Prostate gland (tissue), 2 donors: ENCODE data around the gene TGFA. TPM values are rescaled to one million over a fixed set of nuclear protein-coding genes. Genes with fewer than 3 reads are reported as not detected.

Source experiments
- DNase-seq: peaks from one replicate; pipeline ENCODE4 v3.0.0-alpha.2; 2019; ENCODE audit warnings: low spot score
- H3K27ac ChIP-seq, 2 donors: fragments of 200-600 bp; sonication (generic); 2 replicates each; pipeline ENCODE4 v1.5.1; 2017 to 2019
- H3K27me3 ChIP-seq: fragments of 200-600 bp; sonication (generic); replicated peaks from 2 replicates; pipeline ENCODE4 v1.5.1; 2019; ENCODE audit not compliant: insufficient read depth
- H3K36me3 ChIP-seq, 2 donors: fragments of 200-600 bp; sonication (generic); 1 replicate in 1 of 2; 2 replicates in 1 of 2; pipeline versions ENCODE4 v1.5.1 to v1.8.1; 2017 to 2019
- H3K4me1 ChIP-seq: fragments of 200-600 bp; sonication (generic); replicated peaks from 2 replicates; pipeline ENCODE4 v1.5.1; 2019
- H3K4me3 ChIP-seq, 2 donors: fragments of 200-600 bp; sonication (generic); 2 replicates each; pipeline ENCODE4 v1.5.1; 2017 to 2019
- H3K9me3 ChIP-seq: fragments of 200-600 bp; sonication (generic); 2 replicates; pipeline ENCODE4 v1.5.1; 2017
- POLR2A ChIP-seq: fragments of 450-650 bp; IDR thresholded peaks from one replicate; pipeline ENCODE4 v1.6.1; 2016; ENCODE audit warnings: antibody characterized with exemption, mild to moderate bottlenecking
- POLR2AphosphoS5 ChIP-seq: sonication (generic); formaldehyde crosslinking; IDR thresholded peaks from one replicate; pipeline ENCODE4 v1.6.1; 2017; ENCODE audit warnings: antibody characterized with exemption
- whole genome bisulfite sequencing: methylation state at CpG from one replicate; pipeline ENCODE4 v1.1.5; 2018; 5-methylcytosine and 5-hydroxymethylcytosine counted together
- intact Hi-C: fragments of 100-400 bp; cut with DNase I; formaldehyde crosslinking; loops from one replicate; pipeline ENCODE4 v1.14.2; 2022
- total RNA-seq, 2 donors: library from RNA; depleted of rRNA; stranded (reverse); fragments of >200 nt; gene quantifications; one replicate each; pipeline ENCODE4 v1.1.0, GENCODE V29; 2016
- TF ChIP-seq, protein P1 (sequence below), 4 experiments: fragments of 200-600 bp in 2 of 4; fragments of 450-650 bp in 2 of 4; sonication (generic) in 2 of 4; IDR thresholded peaks; 1 replicate in 3 of 4; 2 replicates in 1 of 4; pipeline ENCODE4 v1.5.1; 2016 to 2019; ENCODE audit warnings: antibody characterized with exemption in 4 of 4, mild to moderate bottlenecking in 2 of 4, moderate library complexity in 2 of 4

Gene TGFA
- total RNA-seq, 2 donors from 2014 or later, result 3.7 to 9.2 TPM

DNA sequence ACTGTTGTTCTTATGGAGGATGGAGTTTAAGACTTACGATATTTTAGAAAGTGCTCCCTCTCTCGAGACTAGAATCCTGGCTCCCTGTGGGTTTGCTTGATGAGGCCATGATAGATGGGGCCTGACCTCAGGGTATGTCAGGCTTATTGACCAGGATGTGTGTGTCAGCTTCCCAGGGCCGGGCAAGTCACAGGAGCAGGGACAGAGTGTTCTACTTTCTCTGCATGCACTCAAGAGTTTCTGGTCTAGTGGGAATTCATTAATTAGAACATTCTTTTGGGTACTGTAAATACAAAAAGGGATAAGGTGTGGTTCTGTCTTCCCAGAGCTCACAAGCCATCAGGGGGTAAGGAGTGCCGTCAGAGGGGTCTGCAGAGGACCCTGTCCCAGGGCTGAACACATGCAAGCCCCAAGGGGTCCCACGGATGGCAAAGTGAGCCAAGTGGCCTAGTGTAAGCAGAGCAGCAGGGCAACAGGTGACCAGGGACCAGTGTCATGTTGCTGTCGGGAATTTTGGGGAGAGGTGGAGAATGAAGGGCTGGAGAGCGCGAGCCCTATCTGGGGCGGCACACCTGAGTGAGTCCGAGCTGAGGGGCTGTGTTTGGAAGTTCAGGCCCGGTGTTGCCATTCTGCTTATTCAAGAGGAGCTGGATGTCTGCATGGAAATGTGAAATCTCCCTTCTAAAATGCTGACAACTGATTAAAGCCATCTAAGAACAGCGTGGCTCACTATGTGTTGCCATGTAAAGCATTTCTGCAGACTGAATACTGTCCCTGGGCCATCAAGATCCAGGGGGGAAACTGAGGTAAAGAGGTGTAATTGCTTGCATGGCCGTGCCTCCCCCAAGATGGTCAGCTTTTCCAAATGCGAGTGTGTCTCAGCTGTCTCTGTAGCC, 91.4 kb downstream of the TGFA start:
- Histone ChIP-seq H3K4me3 (no peak overlapping the region), H3K4me1 (no peaks in the 10 kb centered on the region), H3K27me3 (no peaks in the 10 kb centered on the region), H3K9me3 (no peaks in the 10 kb centered on the region), H3K27ac (no peak overlapping the region), H3K36me3 (no peaks in the 10 kb centered on the region)
- DNase-seq, result no peak
- WGBS, result 80% methylated on average over 14 of the region's 14 CpGs
- intact Hi-C loops, result no loop called here
- TF ChIP-seq, protein P1, sequence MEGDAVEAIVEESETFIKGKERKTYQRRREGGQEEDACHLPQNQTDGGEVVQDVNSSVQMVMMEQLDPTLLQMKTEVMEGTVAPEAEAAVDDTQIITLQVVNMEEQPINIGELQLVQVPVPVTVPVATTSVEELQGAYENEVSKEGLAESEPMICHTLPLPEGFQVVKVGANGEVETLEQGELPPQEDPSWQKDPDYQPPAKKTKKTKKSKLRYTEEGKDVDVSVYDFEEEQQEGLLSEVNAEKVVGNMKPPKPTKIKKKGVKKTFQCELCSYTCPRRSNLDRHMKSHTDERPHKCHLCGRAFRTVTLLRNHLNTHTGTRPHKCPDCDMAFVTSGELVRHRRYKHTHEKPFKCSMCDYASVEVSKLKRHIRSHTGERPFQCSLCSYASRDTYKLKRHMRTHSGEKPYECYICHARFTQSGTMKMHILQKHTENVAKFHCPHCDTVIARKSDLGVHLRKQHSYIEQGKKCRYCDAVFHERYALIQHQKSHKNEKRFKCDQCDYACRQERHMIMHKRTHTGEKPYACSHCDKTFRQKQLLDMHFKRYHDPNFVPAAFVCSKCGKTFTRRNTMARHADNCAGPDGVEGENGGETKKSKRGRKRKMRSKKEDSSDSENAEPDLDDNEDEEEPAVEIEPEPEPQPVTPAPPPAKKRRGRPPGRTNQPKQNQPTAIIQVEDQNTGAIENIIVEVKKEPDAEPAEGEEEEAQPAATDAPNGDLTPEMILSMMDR (IDR thresholded peaks at IDR 0.05), result no peak
- TF ChIP-seq POLR2AphosphoS5, result no peak
- TF ChIP-seq POLR2A, result no peak

DNA sequence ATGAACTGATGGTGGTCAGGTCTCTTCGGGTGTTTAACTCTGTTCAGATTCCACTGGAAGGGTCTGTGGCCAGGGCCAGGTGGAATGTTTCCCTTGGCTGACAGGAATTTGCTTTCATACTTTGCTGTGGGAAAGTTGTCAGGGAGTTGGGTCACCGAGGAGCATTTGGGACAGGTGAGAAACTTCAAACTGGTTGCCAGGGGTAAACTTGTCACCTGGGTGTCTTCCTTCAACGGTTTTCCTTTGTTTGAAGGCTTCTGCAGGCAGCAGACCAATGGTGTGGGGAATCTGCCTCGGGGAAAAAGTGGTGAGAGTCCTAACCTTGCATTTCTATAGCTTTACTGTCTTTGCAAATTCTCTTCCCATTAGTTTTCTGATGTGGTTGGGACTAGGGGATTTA, 92.2 kb downstream of the TGFA start:
- H3K27ac ChIP-seq, result no peak overlapping the region
- WGBS, result 15% methylated on average over 4 of the region's 4 CpGs
- no peak for TF ChIP-seq POLR2A
- TF ChIP-seq, protein P1 (IDR thresholded peaks at IDR 0.05), result no peak
- TF ChIP-seq POLR2AphosphoS5, result no peak
- DNase-seq, result no peak
- H3K9me3 ChIP-seq, result no peaks in the 10 kb centered on the region
- H3K4me3 ChIP-seq, result no peak overlapping the region
- intact Hi-C loops, result no loop called here
- H3K36me3 ChIP-seq, result no peaks in the 10 kb centered on the region
- H3K4me1 ChIP-seq, result no peaks in the 10 kb centered on the region
- no peaks in the 10 kb centered on the region for H3K27me3 ChIP-seq

- no peak for DNase-seq
- H3K36me3 ChIP-seq, result no peaks in the 10 kb centered on the region
- TF ChIP-seq, protein P1 (IDR thresholded peaks at IDR 0.05), result no peak
- TF ChIP-seq POLR2AphosphoS5, result no peak
- no peak for TF ChIP-seq POLR2A
- WGBS, result 76% methylated on average over 3 of the region's 3 CpGs
- H3K27ac ChIP-seq, result no peak overlapping the region
- no peak overlapping the region for H3K4me3 ChIP-seq
- H3K27me3 ChIP-seq, result no peaks in the 10 kb centered on the region
- H3K4me1 ChIP-seq, result no peaks in the 10 kb centered on the region
- H3K9me3 ChIP-seq, result no peaks in the 10 kb centered on the region
- intact Hi-C loops, result no loop called here
Observed at GRCh38 chr2:70460333-70460732, 93.3 kb downstream of the TGFA start.

DNA sequence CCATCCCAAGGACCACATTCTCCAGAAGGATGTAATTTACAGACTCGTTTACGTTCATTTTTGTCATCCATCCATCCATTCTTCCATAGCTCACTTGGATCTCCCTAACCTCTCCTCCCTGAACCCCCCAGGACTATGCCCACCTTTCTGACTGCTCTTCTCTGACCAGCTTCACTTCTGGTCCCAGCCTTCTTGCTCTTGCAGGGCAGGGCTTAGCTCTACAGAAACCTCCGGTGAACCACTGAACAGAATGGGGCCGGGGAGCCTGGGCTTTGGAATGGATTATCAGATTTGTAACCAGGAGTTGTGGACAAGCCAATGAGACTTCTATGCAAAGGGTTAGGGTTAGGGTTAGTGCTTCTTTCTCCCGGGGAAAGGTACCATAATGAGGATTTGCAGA, 95.0 kb downstream of the TGFA start:
- 85% methylated on average over 5 of the region's 5 CpGs for WGBS
- H3K4me3 ChIP-seq, result no peak overlapping the region
- H3K27ac ChIP-seq, result no peak overlapping the region
- H3K4me1 ChIP-seq, result no peaks in the 10 kb centered on the region
- DNase-seq, result no peak
- no peaks in the 10 kb centered on the region for H3K9me3 ChIP-seq
- H3K36me3 ChIP-seq, result no peaks in the 10 kb centered on the region
- no peaks in the 10 kb centered on the region for H3K27me3 ChIP-seq
- intact Hi-C loops, result no loop called here
- TF ChIP-seq POLR2AphosphoS5 (no peak), POLR2A (no peak)
- TF ChIP-seq, protein P1 (IDR thresholded peaks at IDR 0.05), result no peak
